GM13977 (cell line): ENCODE results near the gene TUBAL3.

Source experiments
- DNase-seq: peaks from one replicate; pipeline ENCODE4 v3.0.0; 2012; ENCODE audit warnings: low spot score
- in situ Hi-C: fragments of 300-500 bp; cut with MboI; formaldehyde crosslinking; loops from one replicate; pipeline ENCODE4 v1.12.0; 2022; ENCODE audit warnings: low sequenced_read_pairs, low pct_unique_long_range_greater_than_20kb, mixed read lengths, inconsistent platforms; ENCODE audit not compliant: unreplicated experiment
- TF ChIP-seq, protein P1 (sequence below): IDR thresholded peaks from 2 replicates; pipeline ENCODE4 v1.5.1; 2012; ENCODE audit warnings: mild to moderate bottlenecking, control low read depth; ENCODE audit not compliant: insufficient read depth; ENCODE audit errors: extremely low read depth, missing control alignments

Gene TUBAL3

DNA sequence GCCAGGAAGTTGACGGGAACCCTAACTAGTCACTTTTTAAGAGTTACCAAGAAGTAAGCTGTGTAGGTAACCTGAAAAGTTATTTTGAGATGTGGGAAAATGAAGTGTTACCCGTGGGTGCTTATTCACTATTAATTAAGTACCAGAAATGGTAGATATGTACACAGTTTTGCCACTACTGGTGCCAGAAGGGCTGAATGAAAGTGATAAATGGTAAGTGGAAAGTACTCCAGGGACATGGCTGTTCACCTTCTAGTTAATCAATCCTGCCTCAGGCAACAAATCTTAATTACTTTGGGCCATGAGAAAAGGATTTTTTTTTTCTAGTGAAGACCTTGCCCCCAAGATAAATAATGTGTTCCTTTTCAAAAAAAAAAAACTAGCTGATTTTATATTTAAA, 23.5 kb upstream of the TUBAL3 start:
- TF ChIP-seq, protein P1, sequence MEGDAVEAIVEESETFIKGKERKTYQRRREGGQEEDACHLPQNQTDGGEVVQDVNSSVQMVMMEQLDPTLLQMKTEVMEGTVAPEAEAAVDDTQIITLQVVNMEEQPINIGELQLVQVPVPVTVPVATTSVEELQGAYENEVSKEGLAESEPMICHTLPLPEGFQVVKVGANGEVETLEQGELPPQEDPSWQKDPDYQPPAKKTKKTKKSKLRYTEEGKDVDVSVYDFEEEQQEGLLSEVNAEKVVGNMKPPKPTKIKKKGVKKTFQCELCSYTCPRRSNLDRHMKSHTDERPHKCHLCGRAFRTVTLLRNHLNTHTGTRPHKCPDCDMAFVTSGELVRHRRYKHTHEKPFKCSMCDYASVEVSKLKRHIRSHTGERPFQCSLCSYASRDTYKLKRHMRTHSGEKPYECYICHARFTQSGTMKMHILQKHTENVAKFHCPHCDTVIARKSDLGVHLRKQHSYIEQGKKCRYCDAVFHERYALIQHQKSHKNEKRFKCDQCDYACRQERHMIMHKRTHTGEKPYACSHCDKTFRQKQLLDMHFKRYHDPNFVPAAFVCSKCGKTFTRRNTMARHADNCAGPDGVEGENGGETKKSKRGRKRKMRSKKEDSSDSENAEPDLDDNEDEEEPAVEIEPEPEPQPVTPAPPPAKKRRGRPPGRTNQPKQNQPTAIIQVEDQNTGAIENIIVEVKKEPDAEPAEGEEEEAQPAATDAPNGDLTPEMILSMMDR, result no peak
- in situ Hi-C loops, result no loop called here
- DNase-seq, result no peak

DNA sequence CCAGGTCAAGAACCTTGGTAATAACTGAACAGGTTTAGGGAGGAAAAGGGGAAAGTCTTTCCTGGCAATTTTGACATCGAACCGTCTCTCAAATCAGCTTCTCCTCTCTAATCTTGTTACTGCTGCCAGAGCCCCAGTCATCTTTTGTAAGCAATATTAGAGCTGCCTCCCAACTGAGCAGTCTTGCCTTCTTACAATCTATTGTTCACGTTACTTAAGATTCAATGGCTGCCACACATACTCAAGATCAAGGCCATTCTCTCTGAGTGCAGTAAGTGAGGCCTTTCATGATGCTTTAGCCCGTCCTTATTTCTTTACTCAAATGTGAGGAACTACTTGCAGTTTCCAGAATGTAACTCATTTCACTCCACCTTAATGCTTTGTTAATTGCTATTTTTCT, 20.1 kb upstream of the TUBAL3 start:
- TF ChIP-seq, protein P1, result no peak
- DNase-seq, result no peak
- in situ Hi-C loops, result no loop called here

GRCh38 chr10:5423771-5424170, 19.1 kb upstream of the TUBAL3 start:
- TF ChIP-seq, protein P1, result no peak
- no peak for DNase-seq
- in situ Hi-C loops, result no loop called here

GRCh38 chr10:5419466-5420094, 15.0 kb upstream of the TUBAL3 start:
- no peak for DNase-seq
- TF ChIP-seq, protein P1, result no peak
- in situ Hi-C loops, result no loop called here

GRCh38 chr10:5418584-5418983, 14.0 kb upstream of the TUBAL3 start:
- DNase-seq, result no peak
- in situ Hi-C loops, result no loop called here

DNA sequence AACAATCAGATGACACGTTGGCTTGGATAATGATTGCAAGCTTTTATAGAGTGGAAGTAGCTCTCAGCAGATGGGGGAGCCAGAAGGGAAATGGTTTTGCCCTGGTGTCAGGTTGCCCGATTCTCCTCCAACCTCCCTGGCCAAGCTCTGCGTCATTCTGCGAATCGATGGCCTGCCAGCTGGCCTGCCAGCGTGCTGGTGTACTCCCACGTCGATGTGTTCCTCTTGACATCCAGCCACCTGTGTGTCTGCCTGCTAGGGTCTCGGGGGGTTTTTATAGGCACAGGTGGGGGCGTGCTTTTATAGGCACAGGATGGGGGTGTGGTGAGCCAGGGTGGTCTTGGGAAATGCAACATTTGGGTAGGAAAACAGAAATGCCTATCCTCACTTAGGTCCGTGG, 12.4 kb upstream of the TUBAL3 start:
- no peak for DNase-seq
- in situ Hi-C loops, result no loop called here
- TF ChIP-seq, protein P1, result no peak

More at GRCh38 chr10:5418584-5418983, 14.0 kb upstream of the TUBAL3 start:
- TF ChIP-seq, protein P1, result no peak
